T-helper 1 cell treated with Interleukin-12 subunit alpha and Interleukin-12 subunit beta and Interleukin-4 antibody, amounts not matched to agents 30 μg/mL and 1 μg/mL, for 36 hours (primary cell): ENCODE data around the gene KRTAP12-2.
"Not testable (repeated sequence)": the region's sequence is repeated elsewhere in the genome, so short reads cannot be mapped to it uniquely, and the experiment has no call there.

ENCODE experiments used
- H3K27ac Mint-ChIP-seq: one replicate; pipeline ENCODE4 v1.8.0; 2021; ENCODE audit warnings: mild to moderate bottlenecking, mixed read lengths
- H3K27me3 Mint-ChIP-seq: one replicate; pipeline ENCODE4 v1.8.0; 2021; ENCODE audit warnings: low read depth, mixed read lengths
- H3K36me3 Mint-ChIP-seq: one replicate; pipeline ENCODE4 v1.8.0; 2021; ENCODE audit warnings: low read depth, mixed read lengths
- H3K4me1 Mint-ChIP-seq: one replicate; pipeline ENCODE4 v1.8.0; 2021; ENCODE audit warnings: low read depth, mixed read lengths
- H3K4me3 Mint-ChIP-seq: one replicate; pipeline ENCODE4 v1.8.0; 2021; ENCODE audit warnings: mild to moderate bottlenecking, moderate library complexity, mixed read lengths
- H3K9me3 Mint-ChIP-seq: one replicate; pipeline ENCODE4 v1.8.0; 2021; ENCODE audit warnings: mixed read lengths

The KRTAP12-2 gene

DNA sequence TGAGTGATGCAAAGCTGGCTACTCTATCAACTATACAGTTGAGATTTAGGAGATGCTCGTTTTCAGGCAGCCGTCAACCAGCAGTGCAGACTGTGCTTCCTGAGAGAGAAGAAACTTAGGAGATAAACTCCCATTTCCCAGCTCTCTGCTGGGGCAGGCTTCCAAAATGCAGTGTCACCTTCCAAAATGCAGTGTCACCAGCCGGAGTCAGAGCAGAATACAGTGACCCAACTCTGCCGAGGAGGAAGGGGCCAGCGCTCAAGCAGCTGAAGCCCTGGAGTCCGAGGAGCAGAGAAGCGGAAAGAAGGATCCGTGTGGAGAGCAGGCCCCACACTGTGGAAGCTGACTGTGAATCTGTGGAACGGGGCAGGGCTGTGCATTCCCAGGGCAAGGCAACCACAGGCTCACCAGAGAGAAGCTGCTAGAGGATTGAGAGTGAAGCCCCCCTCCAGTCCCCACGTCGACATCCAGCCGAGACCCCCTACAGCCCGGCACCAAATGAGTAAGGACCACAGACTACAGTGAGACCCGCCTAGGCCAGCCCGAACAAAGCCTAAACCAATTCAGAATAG lies 15.9 kb upstream of the KRTAP12-2 start:
- Mint-ChIP-seq H3K4me3 (no peak overlapping the region), H3K27me3 (peaks cover 35% of the 10 kb centered on the region), H3K9me3 (no peaks in the 10 kb centered on the region), H3K4me1 (peaks cover 14% of the 10 kb centered on the region), H3K36me3 (no peaks in the 10 kb centered on the region), H3K27ac (no peak overlapping the region)

DNA sequence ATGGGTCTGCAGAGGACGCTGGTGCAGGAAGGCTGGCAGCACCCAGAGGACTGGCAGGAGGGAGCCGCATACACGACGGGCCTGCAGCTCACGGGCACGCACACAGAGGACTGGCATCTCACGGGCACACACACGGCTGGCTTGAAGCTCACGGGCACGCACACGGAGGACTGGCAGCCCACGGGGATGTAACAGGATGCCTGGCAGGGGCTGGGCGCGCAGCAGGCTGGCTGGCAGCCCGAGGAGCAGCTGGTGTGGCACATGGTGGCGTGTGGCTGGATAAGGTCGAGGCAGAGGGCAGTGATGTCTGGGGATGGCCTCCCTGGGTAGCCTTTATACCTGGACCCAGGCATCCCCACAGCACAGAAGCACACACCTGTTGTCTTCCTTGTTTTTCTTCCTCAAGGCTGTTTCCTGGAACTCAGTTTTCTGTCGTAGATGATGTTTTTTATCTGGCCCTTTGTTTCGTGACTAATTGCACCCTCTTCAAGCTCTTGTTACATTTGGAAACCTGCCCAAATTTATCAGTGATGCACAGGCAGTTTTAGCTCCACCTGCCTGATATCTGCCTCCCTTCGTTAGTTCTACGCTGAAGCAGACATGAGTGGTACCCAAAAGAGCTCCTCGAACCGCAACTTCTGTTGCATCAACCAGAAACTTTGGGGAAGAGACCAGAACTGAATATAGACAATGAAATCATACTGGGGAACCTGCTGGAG lies 15.3 kb upstream of the KRTAP12-2 start, which contains the start of gene KRTAP12-1:
Gene KRTAP12-1, minus strand, starts transcription at position 303 of the 719 bp plus-strand sequence. Its CDS starts 40 bp downstream, at position 263.
- Mint-ChIP-seq H3K4me1 (peaks cover 14% of the 10 kb centered on the region), H3K27me3 (peaks cover 33% of the 10 kb centered on the region), H3K9me3 (no peaks in the 10 kb centered on the region), H3K4me3 (no peak within 1 kb of the TSS), H3K27ac (no peak within 1 kb of the TSS), H3K36me3 (no peaks in the 10 kb centered on the region)

DNA sequence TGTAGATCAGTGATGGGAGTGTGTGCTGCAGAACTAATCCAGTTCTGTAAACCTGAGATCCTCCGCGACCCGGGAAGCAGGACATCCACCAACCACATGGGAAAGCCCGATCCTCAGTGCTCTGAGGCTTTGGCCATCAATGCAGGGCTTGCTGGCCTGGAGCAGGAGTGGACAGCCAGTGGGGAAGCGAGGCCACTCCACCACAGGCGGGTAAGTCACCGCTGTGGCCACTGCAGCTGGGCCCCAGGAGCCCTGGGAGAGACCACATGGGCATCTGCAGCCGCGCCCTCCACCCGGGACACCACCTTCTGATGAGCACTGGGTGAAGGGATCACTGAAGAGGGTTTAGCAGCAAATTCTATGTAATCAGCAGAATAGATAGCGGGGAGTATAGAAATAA lies 14.4 kb upstream of the KRTAP12-2 start:
- no peaks in the 10 kb centered on the region for H3K36me3 Mint-ChIP-seq
- no peak overlapping the region for H3K27ac Mint-ChIP-seq
- peaks cover 8% of the 10 kb centered on the region for H3K4me1 Mint-ChIP-seq
- no peak overlapping the region for H3K4me3 Mint-ChIP-seq
- no peaks in the 10 kb centered on the region for H3K9me3 Mint-ChIP-seq
- H3K27me3 Mint-ChIP-seq: peaks cover 38% of the 10 kb centered on the region

DNA sequence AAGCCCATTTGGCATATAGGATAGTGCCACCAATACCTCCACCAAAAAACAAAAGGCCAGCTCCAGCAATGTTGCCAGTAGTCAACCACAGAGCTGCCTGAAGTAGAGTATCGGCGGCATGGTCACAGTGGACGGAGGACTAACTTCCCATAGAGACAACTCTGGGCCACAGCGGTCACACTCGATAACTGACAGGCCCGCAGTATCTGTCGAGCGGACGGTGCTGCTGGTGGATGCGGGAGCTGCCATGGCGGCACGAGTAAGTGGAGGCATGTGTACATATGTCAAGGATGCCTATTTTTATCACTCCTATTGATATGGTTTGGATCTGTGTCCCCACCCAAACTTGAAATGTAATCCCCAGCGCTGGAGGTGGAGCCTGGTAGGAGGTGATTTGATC lies 11.2 kb upstream of the KRTAP12-2 start:
- Mint-ChIP-seq H3K4me1 (no peaks in the 10 kb centered on the region), H3K27ac (no peak overlapping the region), H3K9me3 (peaks cover 29% of the 10 kb centered on the region), H3K36me3 (peaks cover 3% of the 10 kb centered on the region), H3K27me3 (peaks cover 49% of the 10 kb centered on the region), H3K4me3 (no peak overlapping the region)

DNA sequence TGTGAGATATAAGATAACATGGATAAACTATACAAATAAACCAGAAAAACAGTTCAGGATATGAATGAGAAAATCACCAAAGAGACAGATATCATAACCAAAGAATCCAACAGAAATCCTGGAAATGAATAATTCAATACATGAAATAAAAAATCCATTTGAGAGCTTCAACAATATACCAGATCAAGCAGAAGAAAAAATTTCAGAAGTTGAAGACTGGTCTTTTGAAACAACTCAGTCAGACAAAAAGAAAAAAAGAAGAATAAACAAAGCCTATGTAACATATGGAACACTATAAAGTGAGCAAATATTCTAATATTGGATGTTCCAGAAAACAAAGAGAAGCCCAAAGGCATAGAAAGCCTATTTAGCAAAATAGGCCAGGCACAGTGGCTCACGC lies 5.2 kb upstream of the KRTAP12-2 start:
- peaks cover 9% of the 10 kb centered on the region for H3K36me3 Mint-ChIP-seq
- H3K9me3 Mint-ChIP-seq: peaks cover 67% of the 10 kb centered on the region
- H3K27ac Mint-ChIP-seq: no peak overlapping the region
- H3K27me3 Mint-ChIP-seq: peaks cover 39% of the 10 kb centered on the region
- H3K4me1 Mint-ChIP-seq: no peaks in the 10 kb centered on the region
- H3K4me3 Mint-ChIP-seq: no peak overlapping the region

DNA sequence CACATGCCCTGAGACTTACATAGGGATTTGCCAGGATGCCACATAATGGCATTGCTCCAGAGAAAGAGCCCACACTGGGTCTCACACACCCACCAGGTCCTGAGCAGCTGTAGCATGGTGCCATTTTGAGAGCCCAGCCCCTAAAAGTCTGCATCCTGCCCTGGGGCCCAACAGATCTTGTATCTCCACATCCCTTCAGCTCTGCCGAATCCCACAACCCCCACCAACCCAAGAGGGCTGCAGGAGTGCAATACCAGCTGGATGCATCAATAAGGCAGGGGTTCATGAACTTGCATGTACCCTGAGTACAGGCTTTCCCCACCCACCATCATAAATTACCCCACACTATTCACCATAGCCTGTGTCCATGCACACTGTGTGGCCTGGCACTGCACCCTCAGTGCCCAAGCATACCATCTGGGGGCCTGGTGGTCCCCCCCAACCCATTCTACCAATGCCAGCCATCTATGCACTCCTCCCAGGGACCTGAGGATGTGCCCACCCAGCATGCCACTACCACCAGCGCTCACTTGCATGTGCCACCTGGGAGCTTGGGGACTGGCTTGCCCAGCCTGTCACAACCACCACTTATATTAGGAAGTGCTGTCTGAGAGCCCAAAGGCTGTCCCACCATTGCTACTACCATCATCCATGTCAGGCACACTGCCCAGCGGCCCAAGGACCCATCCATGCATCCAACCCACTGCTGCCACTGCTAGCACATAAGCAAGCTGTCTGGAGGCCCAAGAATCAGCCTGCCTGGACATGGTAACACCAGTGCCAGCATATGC lies 4.1 kb upstream of the KRTAP12-2 start:
- H3K36me3 Mint-ChIP-seq: peaks cover 9% of the 10 kb centered on the region
- no peak overlapping the region for H3K27ac Mint-ChIP-seq
- H3K27me3 Mint-ChIP-seq: peaks cover 34% of the 10 kb centered on the region
- H3K4me3 Mint-ChIP-seq: no peak overlapping the region
- peaks cover 64% of the 10 kb centered on the region for H3K9me3 Mint-ChIP-seq
- H3K4me1 Mint-ChIP-seq: no peaks in the 10 kb centered on the region

DNA sequence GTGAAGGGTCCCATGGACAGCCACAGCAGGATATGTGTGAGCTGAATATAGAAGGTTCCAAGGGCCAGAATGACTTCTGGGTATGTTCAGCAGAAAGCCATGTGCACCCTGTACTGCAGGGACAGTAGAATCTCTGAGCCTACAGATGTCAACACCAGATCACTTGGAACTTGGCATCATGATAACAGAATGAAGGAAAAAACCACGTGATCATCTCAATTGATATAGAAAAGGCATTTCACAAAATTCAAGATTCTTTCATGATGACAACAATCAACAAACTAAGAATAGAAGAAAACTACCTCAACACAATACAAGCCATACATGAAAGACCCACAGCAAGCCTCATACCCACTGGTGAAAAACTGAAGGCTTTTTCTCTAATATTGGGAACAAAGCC lies 885 bp upstream of the KRTAP12-2 start:
- peaks cover 53% of the 10 kb centered on the region for H3K9me3 Mint-ChIP-seq
- no peak overlapping the region for H3K4me3 Mint-ChIP-seq
- H3K36me3 Mint-ChIP-seq: peaks cover 6% of the 10 kb centered on the region
- H3K27ac Mint-ChIP-seq: no peak overlapping the region
- H3K4me1 Mint-ChIP-seq: no peaks in the 10 kb centered on the region
- H3K27me3 Mint-ChIP-seq: peaks cover 28% of the 10 kb centered on the region

DNA sequence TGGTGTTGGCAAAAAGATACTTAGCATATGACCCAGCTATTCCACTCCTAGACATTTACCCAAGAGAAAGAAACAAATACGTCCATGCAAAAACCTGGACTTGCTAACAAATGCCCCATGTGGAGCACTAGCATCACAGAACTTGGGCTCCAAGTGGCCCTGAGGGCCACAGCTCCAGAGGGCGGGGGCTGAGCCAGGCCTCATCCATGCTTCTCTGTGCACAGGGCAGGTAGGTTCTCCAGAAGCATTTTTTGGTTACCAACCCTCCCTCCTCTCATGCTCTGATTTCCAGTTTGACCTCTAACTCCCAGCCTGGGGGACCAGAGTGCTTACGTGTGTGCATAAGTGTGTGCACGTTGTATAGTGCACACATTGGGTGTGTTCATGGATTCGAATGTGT lies 2.0 kb downstream of the KRTAP12-2 start:
- peaks cover 7% of the 10 kb centered on the region for H3K4me1 Mint-ChIP-seq
- peaks cover 50% of the 10 kb centered on the region for H3K9me3 Mint-ChIP-seq
- H3K36me3 Mint-ChIP-seq: peaks cover 13% of the 10 kb centered on the region
- peaks cover 47% of the 10 kb centered on the region for H3K27me3 Mint-ChIP-seq
- no peak overlapping the region for H3K27ac Mint-ChIP-seq
- no peak overlapping the region for H3K4me3 Mint-ChIP-seq

DNA sequence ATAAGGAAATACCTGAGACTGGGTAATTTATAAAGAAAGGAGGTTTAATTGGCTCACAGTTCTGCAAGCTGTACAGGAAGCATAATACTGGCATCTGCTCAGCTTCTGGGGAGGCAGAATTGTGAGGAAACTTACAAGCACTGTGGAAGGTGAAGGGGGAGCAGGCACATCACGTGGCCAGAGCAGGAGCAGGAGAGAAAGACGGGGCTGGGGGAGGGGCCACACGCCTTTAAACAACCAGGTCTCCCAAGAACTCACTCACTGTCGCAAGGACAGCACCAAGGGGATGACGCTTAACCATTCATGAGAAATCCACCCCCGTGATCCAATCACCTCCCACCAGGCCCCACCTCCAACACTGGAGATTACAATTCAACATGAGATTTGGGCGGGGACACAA lies 5.2 kb downstream of the KRTAP12-2 start:
- Mint-ChIP-seq H3K27me3 (peaks cover 28% of the 10 kb centered on the region), H3K4me1 (peaks cover 39% of the 10 kb centered on the region), H3K36me3 (peaks cover 38% of the 10 kb centered on the region), H3K9me3 (peaks cover 65% of the 10 kb centered on the region)
- not testable (repeated sequence) for H3K4me3 Mint-ChIP-seq, H3K27ac Mint-ChIP-seq

DNA sequence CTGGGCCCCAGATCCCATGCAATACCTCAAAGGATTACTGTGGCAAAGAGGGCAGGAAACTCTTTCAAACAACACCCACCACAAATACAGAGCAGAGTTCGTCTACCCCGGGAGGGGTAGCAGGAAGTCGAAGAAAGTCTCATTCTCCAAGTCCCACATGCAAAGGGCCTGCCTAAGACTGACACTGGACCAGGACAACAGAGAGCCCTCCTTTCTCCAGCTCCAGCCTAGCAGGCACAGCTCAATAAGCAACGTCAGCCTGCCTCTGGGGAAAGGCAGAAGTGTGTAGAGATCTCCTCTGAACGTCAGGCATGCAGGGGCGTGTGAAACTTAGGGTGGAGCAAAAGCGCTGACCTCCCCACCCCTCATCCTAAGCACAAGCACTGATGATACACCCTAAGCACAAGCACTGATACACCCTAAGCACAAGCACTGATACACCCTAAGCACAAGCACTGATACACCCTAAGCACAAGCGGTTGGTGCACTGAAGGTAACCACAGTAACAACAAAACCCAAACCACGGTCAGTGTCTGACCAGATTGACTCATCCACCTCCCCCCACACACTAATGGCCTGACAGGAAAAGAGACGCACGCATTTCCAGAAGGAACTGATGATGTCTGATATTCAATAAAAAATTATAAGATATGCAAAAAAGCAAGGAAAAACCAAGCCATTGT lies 7.7 kb downstream of the KRTAP12-2 start:
- peak overlapping the region; percentile 99 for H3K27ac Mint-ChIP-seq
- H3K36me3 Mint-ChIP-seq: peaks cover 58% of the 10 kb centered on the region
- peaks cover 76% of the 10 kb centered on the region for H3K9me3 Mint-ChIP-seq
- H3K4me1 Mint-ChIP-seq: peaks cover 53% of the 10 kb centered on the region
- peak overlapping the region; percentile 71 for H3K4me3 Mint-ChIP-seq
- H3K27me3 Mint-ChIP-seq: peaks cover 25% of the 10 kb centered on the region

DNA sequence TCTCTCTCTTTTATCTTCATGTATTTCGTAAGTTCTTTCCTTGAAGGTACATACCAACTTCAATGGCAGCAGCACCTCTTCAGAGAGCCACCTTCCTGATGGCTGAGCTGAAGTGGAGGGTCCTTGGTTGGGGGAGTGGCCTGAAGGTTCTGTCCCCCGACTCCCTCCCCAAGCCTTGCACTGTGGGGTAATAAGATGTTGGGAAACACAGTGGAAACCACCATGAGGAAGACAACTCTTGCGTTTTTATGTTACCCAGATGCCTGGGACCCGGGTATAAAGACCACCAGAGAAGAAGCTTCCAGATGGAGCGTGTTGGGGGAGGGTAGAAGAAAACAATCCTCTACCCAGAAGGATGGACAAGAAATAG lies 8.2 kb downstream of the KRTAP12-2 start:
- peak overlapping the region; percentile 71 for H3K4me3 Mint-ChIP-seq
- H3K9me3 Mint-ChIP-seq: peaks cover 76% of the 10 kb centered on the region
- H3K27ac Mint-ChIP-seq: peak overlapping the region; percentile 99
- peaks cover 25% of the 10 kb centered on the region for H3K27me3 Mint-ChIP-seq
- H3K4me1 Mint-ChIP-seq: peaks cover 58% of the 10 kb centered on the region
- H3K36me3 Mint-ChIP-seq: peaks cover 63% of the 10 kb centered on the region

DNA sequence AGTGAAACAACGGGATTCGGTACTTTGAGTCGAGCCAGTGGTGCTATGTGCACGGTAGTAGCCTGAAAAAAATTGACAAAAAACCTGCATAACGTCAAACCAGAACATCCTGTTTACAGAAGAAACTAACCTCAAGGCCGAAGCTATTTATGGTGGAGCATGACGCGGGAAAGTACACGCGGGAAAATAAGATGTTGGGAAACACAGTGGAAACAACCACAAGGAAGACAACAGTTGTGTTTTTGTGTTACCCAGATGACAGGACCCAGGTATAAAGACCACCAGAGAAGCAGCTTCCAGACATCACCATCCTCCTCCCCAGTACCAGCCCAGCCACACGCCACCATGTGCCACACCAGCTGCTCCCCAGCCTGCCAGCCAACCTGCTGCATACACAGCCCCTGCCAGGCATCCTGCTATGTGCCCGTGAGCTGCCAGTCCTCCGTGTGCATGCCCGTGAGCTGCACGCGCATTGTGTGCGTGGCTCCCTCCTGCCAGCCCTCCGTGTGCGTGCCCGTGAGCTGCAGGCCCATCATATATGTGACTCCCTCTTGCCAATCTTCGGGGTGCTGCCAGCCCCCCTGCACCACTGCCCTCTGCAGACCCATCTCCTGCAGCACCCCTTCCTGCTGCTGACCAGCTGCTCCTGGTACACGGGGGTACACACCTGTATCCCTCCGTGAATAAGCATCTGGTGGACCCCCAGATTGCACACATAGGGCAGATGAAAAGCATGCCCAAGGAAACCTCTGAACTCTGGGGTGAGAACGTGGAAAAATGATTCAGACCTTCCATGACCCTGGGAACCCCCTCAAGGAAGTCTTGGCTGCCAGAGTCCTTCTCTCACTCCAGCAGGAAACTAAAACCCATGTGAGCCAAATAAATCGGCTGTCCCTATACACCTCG lies 8.8 kb downstream of the KRTAP12-2 start, which contains the start of gene KRTAP12-3:
Gene KRTAP12-3, plus strand, starts transcription at position 298 of the 906 bp plus-strand sequence. Its CDS starts 48 bp downstream, at position 346.
- peaks cover 77% of the 10 kb centered on the region for H3K9me3 Mint-ChIP-seq
- peaks cover 59% of the 10 kb centered on the region for H3K4me1 Mint-ChIP-seq
- peak within 1 kb of the TSS; percentile 99 for H3K27ac Mint-ChIP-seq
- H3K27me3 Mint-ChIP-seq: peaks cover 22% of the 10 kb centered on the region
- H3K36me3 Mint-ChIP-seq: peaks cover 65% of the 10 kb centered on the region
- peak within 1 kb of the TSS; percentile 71 for H3K4me3 Mint-ChIP-seq

DNA sequence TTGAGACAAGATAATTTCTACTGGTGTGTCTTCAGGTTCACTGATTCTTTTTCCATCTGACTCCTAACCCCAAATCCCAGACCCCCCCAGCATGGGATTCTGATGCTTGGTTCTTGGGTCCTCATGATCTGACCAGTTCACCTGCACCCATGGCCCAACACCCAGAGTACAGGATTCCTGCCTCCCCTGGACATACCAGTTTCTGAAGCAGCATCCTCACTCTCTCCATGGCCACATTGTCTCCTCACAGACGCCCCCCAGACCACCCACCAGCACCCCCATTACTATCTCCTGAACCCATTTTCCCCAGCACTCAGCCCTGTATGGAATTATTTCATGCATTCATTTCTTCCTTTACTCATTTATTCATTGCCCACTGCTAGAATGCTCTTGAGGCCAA lies 9.9 kb downstream of the KRTAP12-2 start:
- H3K36me3 Mint-ChIP-seq: peaks cover 63% of the 10 kb centered on the region
- peaks cover 59% of the 10 kb centered on the region for H3K4me1 Mint-ChIP-seq
- H3K4me3 Mint-ChIP-seq: peak overlapping the region; percentile 71
- H3K27me3 Mint-ChIP-seq: peaks cover 14% of the 10 kb centered on the region
- H3K9me3 Mint-ChIP-seq: peaks cover 70% of the 10 kb centered on the region
- peak overlapping the region; percentile 99 for H3K27ac Mint-ChIP-seq
